ENCODE results near the gene OSBPL3.
A peak's percentile ranks its signal among the peaks of the same experiment; 100 is the strongest.

OSBPL3 gene

DNA sequence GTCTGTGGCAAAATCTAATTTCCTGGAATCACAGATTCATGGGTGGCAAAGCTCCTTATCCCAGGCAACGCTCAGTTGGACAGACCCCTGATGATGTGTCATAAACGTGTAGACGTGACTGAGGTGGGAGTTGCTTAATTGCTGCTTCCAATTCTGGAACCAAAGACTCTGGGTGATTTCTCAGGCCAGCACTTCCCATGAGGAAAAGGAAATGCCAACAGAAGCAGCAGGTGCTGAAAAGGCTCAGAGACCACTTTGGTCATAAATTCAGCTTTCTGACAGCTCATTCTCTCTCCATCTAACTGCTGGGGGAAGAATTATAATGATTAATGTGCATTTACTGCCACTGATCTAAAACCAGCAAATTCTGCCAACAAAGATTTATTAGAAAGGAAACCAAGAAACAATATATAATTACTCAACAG lies 88.7 kb downstream of the OSBPL3 start:
- Mint-ChIP-seq H3K9me3 (no peaks in the 10 kb centered on the region), H3K4me1 (peaks cover 37% of the 10 kb centered on the region), H3K27ac (no peak overlapping the region), H3K27me3 (ENCODE audit: low read depth, poor library complexity) (no peaks in the 10 kb centered on the region), H3K4me3 (no peak overlapping the region), H3K36me3 (ENCODE audit: low read depth) (no peaks in the 10 kb centered on the region)
- TF ChIP-seq, protein P1, sequence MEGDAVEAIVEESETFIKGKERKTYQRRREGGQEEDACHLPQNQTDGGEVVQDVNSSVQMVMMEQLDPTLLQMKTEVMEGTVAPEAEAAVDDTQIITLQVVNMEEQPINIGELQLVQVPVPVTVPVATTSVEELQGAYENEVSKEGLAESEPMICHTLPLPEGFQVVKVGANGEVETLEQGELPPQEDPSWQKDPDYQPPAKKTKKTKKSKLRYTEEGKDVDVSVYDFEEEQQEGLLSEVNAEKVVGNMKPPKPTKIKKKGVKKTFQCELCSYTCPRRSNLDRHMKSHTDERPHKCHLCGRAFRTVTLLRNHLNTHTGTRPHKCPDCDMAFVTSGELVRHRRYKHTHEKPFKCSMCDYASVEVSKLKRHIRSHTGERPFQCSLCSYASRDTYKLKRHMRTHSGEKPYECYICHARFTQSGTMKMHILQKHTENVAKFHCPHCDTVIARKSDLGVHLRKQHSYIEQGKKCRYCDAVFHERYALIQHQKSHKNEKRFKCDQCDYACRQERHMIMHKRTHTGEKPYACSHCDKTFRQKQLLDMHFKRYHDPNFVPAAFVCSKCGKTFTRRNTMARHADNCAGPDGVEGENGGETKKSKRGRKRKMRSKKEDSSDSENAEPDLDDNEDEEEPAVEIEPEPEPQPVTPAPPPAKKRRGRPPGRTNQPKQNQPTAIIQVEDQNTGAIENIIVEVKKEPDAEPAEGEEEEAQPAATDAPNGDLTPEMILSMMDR (IDR thresholded peaks at IDR 0.05): no peak
- DNase-seq: no peak

DNA sequence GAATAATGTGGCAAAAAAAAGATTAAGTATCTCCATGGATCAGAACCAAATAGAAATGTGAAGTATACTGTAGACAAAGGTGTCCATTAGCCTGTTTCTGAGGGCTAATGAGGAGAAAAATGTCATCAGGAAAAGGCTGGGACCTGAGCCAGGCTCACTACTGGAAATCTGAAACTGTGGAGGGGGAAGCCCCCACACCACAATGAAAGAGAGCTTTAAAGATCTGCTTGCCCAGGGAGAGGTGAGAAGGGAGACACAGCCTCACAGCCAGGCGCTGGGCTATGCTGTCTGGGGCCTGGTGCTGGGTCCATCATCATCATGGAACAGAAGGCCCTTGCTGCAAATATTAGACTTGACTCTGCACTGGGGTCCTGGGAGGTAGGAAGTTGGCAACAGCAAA lies 90.4 kb downstream of the OSBPL3 start:
- peaks cover 37% of the 10 kb centered on the region for H3K4me1 Mint-ChIP-seq
- H3K27ac Mint-ChIP-seq: no peak overlapping the region
- no peaks in the 10 kb centered on the region for H3K36me3 Mint-ChIP-seq (ENCODE audit: low read depth)

DNA sequence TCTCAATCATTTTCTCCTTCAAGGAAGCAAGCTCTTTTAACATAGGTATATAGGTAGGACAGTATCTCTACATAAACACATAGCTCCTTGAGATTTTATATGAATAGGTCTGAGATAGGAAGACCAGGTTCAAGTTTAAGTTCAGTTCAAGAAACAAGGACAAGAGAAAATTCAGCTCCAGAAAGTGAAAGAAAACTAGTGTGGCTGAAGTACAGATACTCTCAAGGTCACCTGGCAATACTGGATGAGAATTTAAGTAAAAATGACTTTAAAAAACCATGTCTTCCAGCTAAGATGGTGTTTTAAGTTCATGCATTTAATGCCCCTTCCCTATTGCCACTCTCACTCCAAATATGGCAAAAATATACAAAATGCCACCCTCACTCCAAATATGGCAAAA lies 91.3 kb downstream of the OSBPL3 start:
- no peaks in the 10 kb centered on the region for H3K27me3 Mint-ChIP-seq (ENCODE audit: low read depth, poor library complexity)
- H3K27ac Mint-ChIP-seq: no peak overlapping the region
- H3K4me3 Mint-ChIP-seq: no peak overlapping the region
- H3K4me1 Mint-ChIP-seq: peaks cover 41% of the 10 kb centered on the region
- TF ChIP-seq, protein P1 (IDR thresholded peaks at IDR 0.05): no peak
- H3K36me3 Mint-ChIP-seq (ENCODE audit: low read depth): no peaks in the 10 kb centered on the region
- no peaks in the 10 kb centered on the region for H3K9me3 Mint-ChIP-seq
- no peak for DNase-seq

More for the DNA sequence above, 90.4 kb downstream of the OSBPL3 start:
- TF ChIP-seq, protein P1 (IDR thresholded peaks at IDR 0.05): no peak
- Mint-ChIP-seq H3K27me3 (ENCODE audit: low read depth, poor library complexity) (no peaks in the 10 kb centered on the region), H3K4me3 (no peak overlapping the region), H3K9me3 (no peaks in the 10 kb centered on the region)
- no peak for DNase-seq

DNA sequence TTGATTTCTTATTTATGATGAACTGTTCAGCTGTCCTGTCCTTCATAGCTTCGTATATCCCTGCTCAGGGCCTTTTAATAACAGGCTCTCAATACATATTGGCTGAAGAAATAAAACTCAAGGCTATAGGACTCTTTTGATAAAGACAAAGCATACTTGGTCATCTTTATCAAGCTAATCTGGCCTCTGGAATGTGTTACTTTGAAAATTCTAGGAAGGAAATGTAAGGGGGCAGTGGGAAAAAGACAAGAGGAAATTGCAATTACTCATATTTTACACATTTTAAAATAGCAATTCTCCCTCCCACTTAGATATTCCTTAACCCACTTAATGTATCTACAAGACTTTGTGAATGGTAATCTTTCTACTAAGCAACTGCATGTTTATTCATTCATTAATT lies 94.3 kb downstream of the OSBPL3 start:
- Mint-ChIP-seq H3K36me3 (ENCODE audit: low read depth) (no peaks in the 10 kb centered on the region), H3K4me3 (no peak overlapping the region), H3K4me1 (peaks cover 42% of the 10 kb centered on the region), H3K9me3 (no peaks in the 10 kb centered on the region), H3K27ac (no peak overlapping the region), H3K27me3 (ENCODE audit: low read depth, poor library complexity) (no peaks in the 10 kb centered on the region)
- TF ChIP-seq, protein P1 (IDR thresholded peaks at IDR 0.05): no peak
- no peak for DNase-seq

DNA sequence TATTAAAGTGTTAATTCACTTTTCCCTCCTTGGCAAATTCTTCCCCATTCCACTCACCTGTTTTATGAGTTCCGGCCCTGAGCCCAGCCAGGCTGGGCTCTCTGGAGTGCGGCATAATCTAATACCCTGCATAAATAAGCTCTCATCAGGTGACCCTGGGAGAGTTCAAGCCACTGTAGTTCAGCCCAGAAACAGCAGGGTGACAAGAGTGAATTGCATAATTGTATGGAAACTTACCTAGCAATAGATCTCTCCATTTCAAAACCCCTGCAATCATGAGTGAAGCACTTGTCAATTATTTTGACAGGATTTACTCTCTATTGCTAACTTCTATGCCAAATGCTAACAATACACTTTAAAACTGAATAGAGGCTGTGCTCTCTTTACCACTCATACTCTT lies 94.7 kb downstream of the OSBPL3 start:
- no peak overlapping the region for H3K4me3 Mint-ChIP-seq
- H3K9me3 Mint-ChIP-seq: no peaks in the 10 kb centered on the region
- peaks cover 40% of the 10 kb centered on the region for H3K4me1 Mint-ChIP-seq
- no peak for DNase-seq
- no peaks in the 10 kb centered on the region for H3K36me3 Mint-ChIP-seq (ENCODE audit: low read depth)
- H3K27me3 Mint-ChIP-seq (ENCODE audit: low read depth, poor library complexity): no peaks in the 10 kb centered on the region
- no peak overlapping the region for H3K27ac Mint-ChIP-seq
- TF ChIP-seq, protein P1 (IDR thresholded peaks at IDR 0.05): no peak

DNA sequence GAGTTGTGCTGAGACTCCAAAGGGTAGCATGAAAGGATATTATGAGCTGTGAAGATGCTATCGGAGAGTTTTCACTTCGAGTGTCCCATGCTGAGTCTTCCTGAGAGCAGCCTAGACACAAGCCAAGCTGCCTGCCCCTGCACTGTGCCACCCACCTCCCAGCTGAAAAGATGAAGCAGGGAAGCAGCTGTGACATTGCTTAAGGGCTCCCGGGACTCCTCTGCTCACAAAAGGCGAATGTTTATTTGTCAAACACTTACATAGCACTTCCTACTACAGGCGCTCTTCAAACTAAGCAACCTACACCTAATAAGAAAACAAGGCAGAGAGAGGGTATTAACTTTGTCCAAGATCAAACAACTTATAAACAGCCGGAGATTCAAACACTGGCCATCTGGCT lies 95.6 kb downstream of the OSBPL3 start:
- Mint-ChIP-seq H3K4me3 (no peak overlapping the region), H3K36me3 (ENCODE audit: low read depth) (no peaks in the 10 kb centered on the region)

More for the DNA sequence above, 95.6 kb downstream of the OSBPL3 start:
- DNase-seq: no peak
- Mint-ChIP-seq H3K9me3 (no peaks in the 10 kb centered on the region), H3K4me1 (peaks cover 32% of the 10 kb centered on the region), H3K27ac (peak overlapping the region; percentile 19), H3K27me3 (ENCODE audit: low read depth, poor library complexity) (no peaks in the 10 kb centered on the region)
- TF ChIP-seq, protein P1 (IDR thresholded peaks at IDR 0.05): no peak
